ENCODE measurements around the gene RASAL1. TPM values are rescaled to one million over a fixed set of nuclear protein-coding genes. Genes with fewer than 3 reads are reported as not detected.

Gene RASAL1
- total and polyA plus RNA-seq, 4 experiments from 2014 or later: 0.10 to 1.4 (median 0.63) TPM

DNA sequence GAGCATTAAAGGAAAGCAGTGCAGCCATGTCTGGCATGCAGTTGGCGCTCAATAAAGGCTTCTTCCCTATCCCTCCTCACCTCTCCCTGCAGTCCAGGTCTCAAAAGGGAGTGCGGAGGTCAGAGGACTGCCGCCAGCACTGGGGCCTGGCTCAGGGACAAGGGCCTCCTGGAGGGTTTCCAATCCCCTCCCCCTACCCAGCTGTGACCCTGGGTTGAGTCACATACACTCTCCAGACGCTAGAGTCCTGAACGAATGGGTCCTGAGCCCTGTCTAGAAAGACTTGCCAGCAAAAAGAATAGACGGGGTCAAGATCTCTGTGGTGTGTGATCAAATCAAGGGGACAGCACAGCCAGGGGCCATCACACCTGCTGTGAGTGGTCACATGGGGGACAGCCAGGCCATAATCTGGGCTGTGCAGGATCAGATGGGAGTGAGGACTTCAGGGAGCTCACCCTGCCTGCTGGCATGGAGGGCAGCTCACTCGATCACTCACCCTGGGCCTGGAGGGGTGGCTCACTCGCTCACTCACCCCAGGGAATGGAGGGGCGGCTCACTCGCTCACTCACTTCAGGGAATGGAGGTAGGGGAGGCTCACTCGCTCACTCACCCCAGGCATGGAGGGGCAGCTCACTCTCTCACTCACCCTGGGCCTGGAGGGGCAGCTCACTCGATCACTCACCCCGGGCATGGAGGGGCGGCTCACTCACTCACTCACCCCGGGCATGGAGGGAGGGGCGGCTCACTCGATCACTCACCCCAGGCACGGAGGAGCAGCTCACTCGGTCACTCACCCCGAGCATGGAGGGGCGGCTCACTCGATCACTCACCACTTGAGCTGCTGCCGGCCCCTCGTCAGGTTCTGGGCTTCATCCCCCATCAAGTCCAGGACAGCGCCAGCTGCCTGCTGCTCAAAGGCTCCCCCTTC, 26.8 kb upstream of the RASAL1 start:
- H3K4me1 ChIP-seq (ENCODE audit: insufficient read depth, low read length): no peaks in the 10 kb centered on the region
- H3K9me3 Mint-ChIP-seq: no peaks in the 10 kb centered on the region
- no peak overlapping the region for H3K27ac Mint-ChIP-seq
- DNase-seq: no peak
- no peaks in the 10 kb centered on the region for H3K27me3 Mint-ChIP-seq
- H3K36me3 ChIP-seq (ENCODE audit: insufficient read depth, low read length): peaks cover 75% of the 10 kb centered on the region
- H3K27ac ChIP-seq (ENCODE audit: low read depth, low read length): no peak overlapping the region
- H3K4me1 Mint-ChIP-seq: peaks cover 0 to 6% (median under 1%) of the 10 kb centered on the region in 4 donors
- H3K27me3 ChIP-seq (ENCODE audit: insufficient read depth, low read length): no peaks in the 10 kb centered on the region
- CTCF ChIA-PET (ENCODE audit: partially characterized antibody): interaction anchor here (2.3 kb wide), 1 partner anchor 11 kb away, joined by 8 read pairs; no protein-coding TSS in a partner anchor
- H3K4me3 Mint-ChIP-seq: no peak overlapping the region
- peaks cover 41 to 69% of the 10 kb centered on the region in 2 donors for H3K36me3 Mint-ChIP-seq
- no peaks in the 10 kb centered on the region for H3K9me3 ChIP-seq (ENCODE audit: control insufficient read depth in 1 of 2, low read length in 2 of 2)
- no peak overlapping the region for H3K4me3 ChIP-seq (ENCODE audit: low read length in 2 of 2)
- intact Hi-C loops (cut with micrococcal nuclease): no loop called here
- POLR2A ChIA-PET (ENCODE audit: partially characterized antibody): no interaction called here

DNA sequence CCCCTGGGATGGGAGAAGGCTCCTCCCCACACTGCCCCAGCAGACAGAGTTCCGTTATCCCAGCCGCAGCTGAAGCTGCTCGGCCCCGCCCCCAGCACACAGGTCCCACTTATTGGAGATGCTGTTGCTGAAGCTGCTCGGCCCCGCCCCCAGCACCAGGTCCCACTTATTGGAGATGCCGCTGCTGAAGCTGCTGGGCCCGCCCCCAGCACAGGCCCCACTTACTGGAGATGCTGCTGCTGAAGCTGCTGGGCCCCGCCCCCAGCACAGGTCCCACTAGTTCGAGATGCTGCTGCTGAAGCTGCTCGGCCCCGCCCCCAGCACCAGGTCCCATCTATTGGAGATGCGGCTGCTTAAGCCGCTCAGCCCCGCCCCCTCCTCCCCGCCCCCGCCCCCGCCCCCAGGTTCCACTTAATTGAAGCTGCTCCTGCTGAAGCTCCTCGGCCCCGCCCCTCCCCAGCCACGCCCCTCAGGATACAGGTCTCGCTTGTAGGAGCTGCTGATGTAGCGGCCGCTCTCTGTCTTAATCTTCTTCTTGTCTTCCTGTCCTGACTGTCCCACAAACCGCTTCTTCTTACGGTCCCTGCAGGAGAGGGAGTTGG, 26.0 kb upstream of the RASAL1 start:
- Histone ChIP-seq H3K4me1 (ENCODE audit: insufficient read depth, low read length) (no peaks in the 10 kb centered on the region), H3K36me3 (ENCODE audit: insufficient read depth, low read length) (peaks cover 68% of the 10 kb centered on the region), H3K27ac (ENCODE audit: low read depth, low read length) (no peak overlapping the region), H3K27me3 (ENCODE audit: insufficient read depth, low read length) (no peaks in the 10 kb centered on the region), H3K9me3 (ENCODE audit: control insufficient read depth in 1 of 2, low read length in 2 of 2) (no peaks in the 10 kb centered on the region), H3K4me3 (ENCODE audit: low read length in 2 of 2) (no peak overlapping the region)
- DNase-seq: no peak
- Mint-ChIP-seq H3K4me3 (no peak overlapping the region), H3K27ac (no peak overlapping the region), H3K4me1 (peaks cover 0 to 11% (median under 1%) of the 10 kb centered on the region in 4 donors), H3K27me3 (peaks cover 0 to under 1% of the 10 kb centered on the region in 2 donors), H3K36me3 (peaks cover 42 to 69% of the 10 kb centered on the region in 2 donors), H3K9me3 (no peaks in the 10 kb centered on the region)
- intact Hi-C loops (cut with micrococcal nuclease): no loop called here
- ChIA-PET CTCF (ENCODE audit: partially characterized antibody) (interaction anchor here (1.2 kb wide), 1 partner anchor 13 kb away, joined by 3 read pairs; no protein-coding TSS in a partner anchor), POLR2A (ENCODE audit: partially characterized antibody) (interaction anchor here (1.0 kb wide), 1 partner anchor 27 kb away, joined by 3 read pairs; no protein-coding TSS in a partner anchor)

DNA sequence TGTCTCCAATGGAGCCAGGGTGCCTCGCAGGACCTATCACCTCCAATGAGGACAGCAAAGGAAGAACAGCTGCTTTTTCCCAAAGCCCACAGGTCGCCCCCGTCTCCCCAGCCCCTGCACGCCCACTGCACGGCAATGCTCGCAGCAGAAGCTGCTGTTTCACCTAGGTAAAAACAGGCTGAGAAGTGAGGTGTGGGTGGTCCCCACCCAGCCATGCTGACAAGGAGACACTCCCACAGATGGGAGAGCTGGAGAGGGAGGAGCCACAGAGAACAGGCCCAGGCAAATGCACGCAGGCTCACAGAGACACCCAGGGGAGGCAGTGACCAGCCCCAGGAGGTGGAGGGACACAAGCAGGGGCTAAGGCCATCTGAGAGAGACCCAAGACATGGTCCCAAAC, 24.4 kb upstream of the RASAL1 start:
- intact Hi-C loops (cut with micrococcal nuclease): no loop called here

DNA sequence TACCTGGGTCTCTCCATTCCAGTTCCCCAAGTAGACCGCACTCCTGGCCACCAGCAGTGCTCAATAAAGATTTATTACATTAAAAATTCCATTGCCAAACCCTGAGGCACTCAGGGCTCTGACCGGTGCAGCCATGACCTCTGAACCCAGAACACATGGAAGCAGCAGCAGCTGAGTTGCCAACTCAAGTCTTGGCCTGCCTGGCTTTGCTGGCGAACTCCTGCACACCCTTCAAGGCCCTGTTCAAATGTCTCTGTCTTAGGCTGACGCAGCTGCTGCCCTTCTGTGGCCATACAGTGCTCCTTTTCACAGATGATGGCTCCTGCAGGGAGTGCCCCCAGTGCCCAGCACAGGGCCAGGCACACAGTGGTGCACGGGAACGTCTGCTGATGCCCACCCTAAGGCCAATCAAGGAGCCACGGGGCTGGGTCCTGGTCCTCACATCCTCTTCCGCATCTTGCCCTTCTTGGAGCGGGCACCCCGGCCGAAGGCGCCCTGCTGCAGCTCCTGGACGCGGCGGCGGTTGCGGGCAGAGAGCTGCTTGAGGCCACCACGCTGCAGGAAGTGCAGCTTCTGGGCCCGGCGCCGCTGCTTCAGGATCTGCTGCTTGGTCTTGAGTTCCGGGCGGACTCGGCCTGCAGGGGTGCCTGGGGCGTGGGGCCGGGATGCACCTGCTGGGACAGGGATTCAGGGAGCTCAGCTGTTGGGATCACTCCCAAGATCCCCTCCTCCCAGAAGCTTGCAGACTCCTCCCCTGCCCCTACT, 23.1 kb upstream of the RASAL1 start:
- Mint-ChIP-seq H3K27me3 (peaks cover 0 to 2% of the 10 kb centered on the region in 2 donors), H3K4me1 (peaks cover 3 to 19% (median 5%) of the 10 kb centered on the region in 4 donors), H3K4me3 (no peak overlapping the region), H3K27ac (peak overlapping the region in 1 of 7 donors; percentile 54), H3K36me3 (peaks cover 30 to 55% of the 10 kb centered on the region in 2 donors), H3K9me3 (no peaks in the 10 kb centered on the region)
- H3K27ac ChIP-seq (ENCODE audit: low read depth, low read length): no peak overlapping the region
- POLR2A ChIA-PET (ENCODE audit: partially characterized antibody): no interaction called here
- DNase-seq: no peak
- no peaks in the 10 kb centered on the region for H3K9me3 ChIP-seq (ENCODE audit: control insufficient read depth in 1 of 2, low read length in 2 of 2)
- CTCF ChIA-PET (ENCODE audit: partially characterized antibody): interaction anchor here (1.0 to 1.4 kb wide), 3 partner anchors 8 to 110 kb away, joined by 3 to 5 read pairs (median 4); no protein-coding TSS in a partner anchor
- H3K27me3 ChIP-seq (ENCODE audit: insufficient read depth, low read length): no peaks in the 10 kb centered on the region
- H3K36me3 ChIP-seq (ENCODE audit: insufficient read depth, low read length): peaks cover 43% of the 10 kb centered on the region
- H3K4me3 ChIP-seq (ENCODE audit: low read length in 2 of 2): no peak overlapping the region
- intact Hi-C loops (cut with micrococcal nuclease): no loop called here
- peaks cover 11% of the 10 kb centered on the region for H3K4me1 ChIP-seq (ENCODE audit: insufficient read depth, low read length)

More for the DNA sequence above, 24.4 kb upstream of the RASAL1 start:
- H3K27ac Mint-ChIP-seq: no peak overlapping the region
- H3K36me3 ChIP-seq (ENCODE audit: insufficient read depth, low read length): peaks cover 53% of the 10 kb centered on the region
- H3K4me1 Mint-ChIP-seq: peaks cover 0 to 14% (median under 1%) of the 10 kb centered on the region in 4 donors
- DNase-seq: no peak
- ChIA-PET POLR2A (ENCODE audit: partially characterized antibody) (no interaction called here), CTCF (ENCODE audit: partially characterized antibody) (interaction anchor here (0.8 to 1.2 kb wide), 2 partner anchors 10 to 14 kb away, joined by 3 to 5 read pairs; no protein-coding TSS in a partner anchor)
- no peaks in the 10 kb centered on the region for H3K4me1 ChIP-seq (ENCODE audit: insufficient read depth, low read length)
- peaks cover 34 to 57% of the 10 kb centered on the region in 2 donors for H3K36me3 Mint-ChIP-seq
- H3K27ac ChIP-seq (ENCODE audit: low read depth, low read length): no peak overlapping the region
- no peak overlapping the region for H3K4me3 ChIP-seq (ENCODE audit: low read length in 2 of 2)
- peaks cover 0 to 2% of the 10 kb centered on the region in 2 donors for H3K27me3 Mint-ChIP-seq
- no peaks in the 10 kb centered on the region for H3K9me3 Mint-ChIP-seq
- no peaks in the 10 kb centered on the region for H3K27me3 ChIP-seq (ENCODE audit: insufficient read depth, low read length)
- H3K9me3 ChIP-seq (ENCODE audit: control insufficient read depth in 1 of 2, low read length in 2 of 2): no peaks in the 10 kb centered on the region
- H3K4me3 Mint-ChIP-seq: no peak overlapping the region

DNA sequence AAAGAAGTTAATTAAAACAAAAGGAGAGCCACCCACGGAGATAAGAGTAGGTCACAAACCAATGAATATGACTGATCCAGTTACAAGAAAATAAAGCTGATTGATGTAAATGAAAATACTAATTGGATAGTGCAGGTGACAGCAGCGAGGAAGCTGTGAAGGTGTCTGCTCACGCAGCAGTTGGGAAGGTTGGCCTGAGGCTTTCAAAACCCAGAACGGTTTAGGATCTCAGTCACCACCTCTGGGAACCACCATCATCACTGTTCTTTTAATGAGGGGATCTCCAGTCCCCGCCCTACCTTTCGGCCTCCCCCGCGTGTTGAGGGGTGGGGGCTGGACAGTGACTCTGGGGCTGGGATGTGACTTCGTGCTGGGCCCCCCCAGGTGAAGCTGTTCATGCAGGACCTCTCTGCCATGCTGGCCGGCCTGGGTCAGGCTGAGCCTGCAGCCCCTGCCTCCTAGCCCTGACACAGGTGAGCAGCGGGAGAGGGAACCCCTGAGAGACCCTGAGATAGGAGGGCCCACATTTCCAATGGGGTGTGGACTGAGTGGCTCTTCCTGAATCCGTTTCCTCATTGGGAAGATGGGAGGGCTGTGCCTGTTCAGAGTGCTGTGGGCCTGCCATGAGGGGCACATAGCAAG, 21.8 kb upstream of the RASAL1 start:
- Mint-ChIP-seq H3K4me3 (peak overlapping the region in 1 of 8 donors; percentile 10), H3K27ac (peak overlapping the region in 2 of 7 donors; percentile 21 to 62), H3K9me3 (no peaks in the 10 kb centered on the region), H3K36me3 (peaks cover 28 to 48% of the 10 kb centered on the region in 2 donors), H3K27me3 (peaks cover 0 to 3% of the 10 kb centered on the region in 2 donors), H3K4me1 (peaks cover 4 to 29% (median 10%) of the 10 kb centered on the region in 4 donors)
- Histone ChIP-seq H3K9me3 (ENCODE audit: control insufficient read depth in 1 of 2, low read length in 2 of 2) (no peaks in the 10 kb centered on the region), H3K27me3 (ENCODE audit: insufficient read depth, low read length) (no peaks in the 10 kb centered on the region), H3K4me1 (ENCODE audit: insufficient read depth, low read length) (peaks cover 19% of the 10 kb centered on the region), H3K4me3 (ENCODE audit: low read length in 2 of 2) (no peak overlapping the region), H3K36me3 (ENCODE audit: insufficient read depth, low read length) (peaks cover 30% of the 10 kb centered on the region), H3K27ac (ENCODE audit: low read depth, low read length) (no peak overlapping the region)
- intact Hi-C loops (cut with micrococcal nuclease): no loop called here
- no peak for DNase-seq
- ChIA-PET CTCF (ENCODE audit: partially characterized antibody) (interaction anchor here (1.0 to 1.4 kb wide), 4 partner anchors 17 to 164 kb away, joined by 3 to 5 read pairs (median 4); no protein-coding TSS in a partner anchor), POLR2A (ENCODE audit: partially characterized antibody) (no interaction called here)

DNA sequence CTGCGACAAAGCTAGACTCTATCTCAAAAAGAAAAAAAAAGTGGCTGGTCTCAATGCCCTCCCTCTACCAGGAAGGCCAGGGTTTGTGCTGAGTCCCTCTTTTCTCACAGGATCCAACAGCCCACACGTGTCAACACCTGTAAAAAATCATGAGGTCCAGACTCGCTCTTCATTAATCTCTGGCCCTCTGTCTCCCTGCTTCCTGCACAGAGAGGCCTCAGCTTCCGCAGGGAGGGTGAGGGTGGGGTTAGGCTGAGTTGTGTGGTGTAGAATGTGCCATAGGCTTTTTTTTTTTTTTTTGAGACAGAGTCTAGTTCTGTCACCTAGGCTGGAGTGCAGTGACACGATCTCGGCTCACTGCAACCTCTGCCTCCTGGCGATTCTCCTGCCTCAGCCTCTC, 20.1 kb upstream of the RASAL1 start:
- intact Hi-C loops (cut with micrococcal nuclease): no loop called here
- peak overlapping the region in 3 of 8 donors; percentile 17 to 40 (median 29) for H3K4me3 Mint-ChIP-seq
- no peak for DNase-seq
- H3K27ac Mint-ChIP-seq: peak overlapping the region in 1 of 7 donors; percentile 35
- peaks cover 24% of the 10 kb centered on the region for H3K36me3 ChIP-seq (ENCODE audit: insufficient read depth, low read length)
- ChIA-PET CTCF (ENCODE audit: partially characterized antibody) (interaction anchor here (2.1 kb wide), 1 partner anchor 18 kb away, joined by 5 read pairs; no protein-coding TSS in a partner anchor), POLR2A (ENCODE audit: partially characterized antibody) (no interaction called here)
- no peaks in the 10 kb centered on the region for H3K9me3 Mint-ChIP-seq
- peaks cover 9 to 29% (median 13%) of the 10 kb centered on the region in 4 donors for H3K4me1 Mint-ChIP-seq
- H3K4me3 ChIP-seq (ENCODE audit: low read length in 2 of 2): no peak overlapping the region
- peaks cover 0 to 7% of the 10 kb centered on the region in 2 donors for H3K27me3 Mint-ChIP-seq
- H3K4me1 ChIP-seq (ENCODE audit: insufficient read depth, low read length): peaks cover 20% of the 10 kb centered on the region
- peaks cover 6% of the 10 kb centered on the region for H3K27me3 ChIP-seq (ENCODE audit: insufficient read depth, low read length)
- no peak overlapping the region for H3K27ac ChIP-seq (ENCODE audit: low read depth, low read length)
- no peaks in the 10 kb centered on the region for H3K9me3 ChIP-seq (ENCODE audit: control insufficient read depth in 1 of 2, low read length in 2 of 2)
- peaks cover 21 to 37% of the 10 kb centered on the region in 2 donors for H3K36me3 Mint-ChIP-seq

Measured in CD4-positive, alpha-beta memory T cell (primary cell).